Thoracic aorta (tissue), 2 donors: ENCODE results near the gene KASH5. TPM values are rescaled to one million over a fixed set of nuclear protein-coding genes. Genes with fewer than 3 reads are reported as not detected.

Source experiments
- ATAC-seq: fragments of 150-250 bp; one replicate; pipeline ENCODE4 v1.8.0; 2017; ENCODE audit warnings: low read depth; ENCODE audit not compliant: insufficient number of reproducible peaks, low FRiP score
- DNase-seq: peaks from one replicate; pipeline ENCODE4 v3.0.0-alpha.2; 2020; ENCODE audit warnings: low spot score
- H3K27ac ChIP-seq, 2 donors: fragments of 200-600 bp; sonication (generic); 1 replicate in 1 of 2; 2 replicates in 1 of 2; pipeline ENCODE4 v1.5.1; 2016; ENCODE audit warnings: mild to moderate bottlenecking in 2 of 2, moderate library complexity in 2 of 2
- H3K27me3 ChIP-seq: fragments of 200-600 bp; sonication (generic); replicated peaks from 2 replicates; pipeline ENCODE4 v1.6.0; 2016; ENCODE audit warnings: mild to moderate bottlenecking; ENCODE audit not compliant: insufficient read depth
- H3K36me3 ChIP-seq: fragments of 200-600 bp; sonication (generic); one replicate; pipeline ENCODE4 v1.5.1; 2016
- H3K4me1 ChIP-seq, 2 donors: fragments of 200-600 bp; sonication (generic); 1 replicate in 1 of 2; 2 replicates in 1 of 2; pipeline versions ENCODE4 v1.5.1 to v1.6.0; 2016; ENCODE audit warnings: low read depth in 2 of 2, mild to moderate bottlenecking in 1 of 2; ENCODE audit not compliant: control insufficient read depth in 1 of 2
- H3K4me3 ChIP-seq: fragments of 200-600 bp; sonication (generic); 2 replicates; pipeline ENCODE4 v1.5.1; 2016; ENCODE audit warnings: mild to moderate bottlenecking
- H3K9me3 ChIP-seq: fragments of 200-600 bp; sonication (generic); 2 replicates; pipeline ENCODE4 v1.5.1; 2016
- total RNA-seq, 2 donors: library from RNA; depleted of rRNA; stranded (reverse); fragments of >200 nt; gene quantifications; one replicate each; pipeline versions ENCODE4 v1.1.0 to v1.2.3, GENCODE V29; 2016
- TF ChIP-seq, protein P1 (sequence below): fragments of 200-600 bp; sonication (generic); IDR thresholded peaks from one replicate; pipeline ENCODE4 v1.5.1; 2019; ENCODE audit warnings: antibody characterized with exemption

Gene KASH5
- total RNA-seq, 2 donors from 2014 or later, result not detected

- H3K4me3 ChIP-seq, result no peak overlapping the region
- TF ChIP-seq, protein P1, sequence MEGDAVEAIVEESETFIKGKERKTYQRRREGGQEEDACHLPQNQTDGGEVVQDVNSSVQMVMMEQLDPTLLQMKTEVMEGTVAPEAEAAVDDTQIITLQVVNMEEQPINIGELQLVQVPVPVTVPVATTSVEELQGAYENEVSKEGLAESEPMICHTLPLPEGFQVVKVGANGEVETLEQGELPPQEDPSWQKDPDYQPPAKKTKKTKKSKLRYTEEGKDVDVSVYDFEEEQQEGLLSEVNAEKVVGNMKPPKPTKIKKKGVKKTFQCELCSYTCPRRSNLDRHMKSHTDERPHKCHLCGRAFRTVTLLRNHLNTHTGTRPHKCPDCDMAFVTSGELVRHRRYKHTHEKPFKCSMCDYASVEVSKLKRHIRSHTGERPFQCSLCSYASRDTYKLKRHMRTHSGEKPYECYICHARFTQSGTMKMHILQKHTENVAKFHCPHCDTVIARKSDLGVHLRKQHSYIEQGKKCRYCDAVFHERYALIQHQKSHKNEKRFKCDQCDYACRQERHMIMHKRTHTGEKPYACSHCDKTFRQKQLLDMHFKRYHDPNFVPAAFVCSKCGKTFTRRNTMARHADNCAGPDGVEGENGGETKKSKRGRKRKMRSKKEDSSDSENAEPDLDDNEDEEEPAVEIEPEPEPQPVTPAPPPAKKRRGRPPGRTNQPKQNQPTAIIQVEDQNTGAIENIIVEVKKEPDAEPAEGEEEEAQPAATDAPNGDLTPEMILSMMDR, result no peak
- no peak for ATAC-seq
These were observed 21.5 kb downstream of the KASH5 start for GRCh38 chr19:49409441-49410029.

GRCh38 chr19:49411681-49412326, 23.8 kb downstream of the KASH5 start:
- no peaks in the 10 kb centered on the region for H3K9me3 ChIP-seq
- no peaks in the 10 kb centered on the region for H3K27me3 ChIP-seq
- ATAC-seq (no peak), DNase-seq (no peak)
- no peak overlapping the region for H3K4me3 ChIP-seq
- no peaks in the 10 kb centered on the region for H3K36me3 ChIP-seq
- no peak overlapping the region for H3K27ac ChIP-seq
- no peaks in the 10 kb centered on the region for H3K4me1 ChIP-seq
- TF ChIP-seq, protein P1, result no peak

More at GRCh38 chr19:49409441-49410029, 21.5 kb downstream of the KASH5 start:
- Histone ChIP-seq H3K9me3 (no peaks in the 10 kb centered on the region), H3K4me1 (no peaks in the 10 kb centered on the region), H3K36me3 (no peaks in the 10 kb centered on the region), H3K27me3 (no peaks in the 10 kb centered on the region), H3K27ac (no peak overlapping the region)
- DNase-seq, result no peak

- no peaks in the 10 kb centered on the region for H3K9me3 ChIP-seq
- TF ChIP-seq, protein P1, result no peak
- no peaks in the 10 kb centered on the region for H3K36me3 ChIP-seq
- H3K4me1 ChIP-seq, result no peaks in the 10 kb centered on the region
- H3K4me3 ChIP-seq, result no peak overlapping the region
- DNase-seq, result no peak
- no peaks in the 10 kb centered on the region for H3K27me3 ChIP-seq
- ATAC-seq, result no peak
- no peak overlapping the region for H3K27ac ChIP-seq
These were observed 25.3 kb downstream of the KASH5 start for GRCh38 chr19:49413348-49413747.

DNA sequence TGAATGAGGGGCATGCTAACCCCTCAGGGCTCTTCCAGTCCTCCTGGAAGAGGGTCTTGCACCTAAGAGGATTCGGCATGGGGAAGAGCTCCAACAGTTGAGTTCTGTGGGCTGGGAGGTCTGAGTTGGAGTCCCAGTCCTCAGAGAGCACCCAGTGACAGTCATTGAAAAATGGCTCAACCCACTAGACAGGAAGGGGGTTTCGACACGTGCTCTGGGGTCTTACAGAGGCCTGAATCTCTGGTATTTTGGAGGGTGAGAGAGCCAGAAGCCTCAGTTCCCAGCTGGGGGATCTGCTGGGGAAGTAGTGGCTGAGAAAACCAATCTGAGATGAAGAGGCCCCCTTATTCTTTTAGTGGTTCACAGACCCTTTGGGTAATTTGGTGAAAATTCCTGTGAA, 26.2 kb downstream of the KASH5 start:
- no peak for ATAC-seq
- Histone ChIP-seq H3K27ac (no peak overlapping the region), H3K27me3 (no peaks in the 10 kb centered on the region), H3K4me1 (no peaks in the 10 kb centered on the region), H3K4me3 (no peak overlapping the region), H3K36me3 (no peaks in the 10 kb centered on the region), H3K9me3 (no peaks in the 10 kb centered on the region)
- DNase-seq, result no peak
- TF ChIP-seq, protein P1, result no peak

DNA sequence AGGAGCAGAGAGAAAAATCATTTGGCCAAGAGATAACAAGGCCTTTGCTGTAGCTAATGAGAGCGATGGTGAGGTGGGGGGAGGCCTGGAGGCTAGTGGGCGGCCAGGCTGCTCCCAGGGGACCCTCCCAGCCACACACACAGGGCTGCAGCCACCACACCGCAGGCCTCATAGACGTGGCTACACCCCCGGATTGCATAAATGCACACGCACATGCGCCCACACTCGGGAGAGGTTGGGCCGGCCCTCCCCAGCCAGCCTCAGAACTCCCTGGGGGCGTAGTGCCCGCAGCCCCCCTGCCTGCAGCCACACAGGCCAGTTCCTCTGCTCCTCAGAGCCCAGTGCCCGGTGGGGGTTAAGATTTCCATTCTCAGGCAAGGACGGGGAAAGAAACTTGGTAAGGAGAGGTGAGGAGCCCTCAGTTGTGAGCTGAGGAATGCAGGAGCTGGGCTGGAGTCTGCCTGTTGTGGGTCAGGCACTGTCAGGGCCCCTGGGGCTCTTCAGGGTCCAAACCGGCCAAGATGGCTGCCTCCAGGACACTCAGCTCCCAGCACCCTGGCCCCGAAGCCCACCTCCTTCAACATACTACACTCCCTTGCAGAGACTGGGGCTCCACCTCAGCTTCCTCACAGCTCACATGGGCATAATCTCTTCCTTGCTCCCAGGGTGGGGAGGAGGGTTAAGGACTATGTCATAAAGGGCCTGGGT, 27.2 kb downstream of the KASH5 start:
- H3K36me3 ChIP-seq, result no peaks in the 10 kb centered on the region
- H3K9me3 ChIP-seq, result no peaks in the 10 kb centered on the region
- ATAC-seq (no peak), DNase-seq (no peak)
- no peak overlapping the region for H3K27ac ChIP-seq
- TF ChIP-seq, protein P1, result no peak
- no peaks in the 10 kb centered on the region for H3K4me1 ChIP-seq
- H3K27me3 ChIP-seq, result no peaks in the 10 kb centered on the region
- no peak overlapping the region for H3K4me3 ChIP-seq
